GM12874 (cell line): Measurements from ENCODE around the gene EEF1A2.

Experiments
- TF ChIP-seq, protein P1 (sequence below): IDR thresholded peaks from 2 replicates; pipeline ENCODE4 v1.5.1; 2011; ENCODE audit warnings: low read depth, mild to moderate bottlenecking, control low read depth, low read length, moderate library complexity; ENCODE audit not compliant: insufficient read depth

EEF1A2 gene

DNA sequence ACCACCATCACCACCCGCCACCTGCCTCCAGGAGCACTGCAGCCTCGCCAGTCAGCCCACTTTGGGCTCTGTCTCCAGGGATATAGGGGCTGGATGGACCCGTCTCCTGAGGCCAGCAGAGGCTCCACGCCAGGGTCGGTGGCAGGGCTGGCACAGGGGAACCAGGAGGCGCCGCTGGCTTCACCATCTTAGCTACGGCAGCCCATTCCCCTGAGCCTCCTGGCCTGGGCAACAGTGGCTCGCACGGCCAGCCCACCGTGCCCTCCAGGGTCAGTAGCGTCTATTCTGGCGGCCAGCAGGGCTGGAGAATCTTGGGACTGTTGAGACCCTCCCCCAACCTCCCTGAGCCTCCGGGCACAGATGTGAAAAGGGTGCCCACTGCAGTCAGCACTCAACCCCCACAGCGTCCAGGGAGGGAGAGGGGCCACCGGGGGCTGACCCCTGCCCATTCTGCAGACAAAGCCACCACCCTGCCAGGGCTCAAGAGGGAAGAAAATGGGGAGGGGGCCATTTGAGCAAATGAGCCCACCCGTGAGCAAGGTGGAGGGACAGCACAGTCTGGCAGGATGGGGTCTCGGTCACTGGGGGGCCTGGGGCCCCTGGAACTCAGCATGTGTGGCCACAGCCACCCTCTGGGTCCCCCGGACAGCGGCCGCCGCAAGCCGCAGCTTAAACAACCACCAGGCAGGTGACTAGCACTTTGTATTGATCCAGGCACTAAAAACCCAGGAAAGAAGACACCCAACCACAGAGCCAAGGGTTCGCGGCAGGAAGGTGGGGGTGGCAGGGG is 55.1 kb downstream of the EEF1A2 start:
- TF ChIP-seq, protein P1, sequence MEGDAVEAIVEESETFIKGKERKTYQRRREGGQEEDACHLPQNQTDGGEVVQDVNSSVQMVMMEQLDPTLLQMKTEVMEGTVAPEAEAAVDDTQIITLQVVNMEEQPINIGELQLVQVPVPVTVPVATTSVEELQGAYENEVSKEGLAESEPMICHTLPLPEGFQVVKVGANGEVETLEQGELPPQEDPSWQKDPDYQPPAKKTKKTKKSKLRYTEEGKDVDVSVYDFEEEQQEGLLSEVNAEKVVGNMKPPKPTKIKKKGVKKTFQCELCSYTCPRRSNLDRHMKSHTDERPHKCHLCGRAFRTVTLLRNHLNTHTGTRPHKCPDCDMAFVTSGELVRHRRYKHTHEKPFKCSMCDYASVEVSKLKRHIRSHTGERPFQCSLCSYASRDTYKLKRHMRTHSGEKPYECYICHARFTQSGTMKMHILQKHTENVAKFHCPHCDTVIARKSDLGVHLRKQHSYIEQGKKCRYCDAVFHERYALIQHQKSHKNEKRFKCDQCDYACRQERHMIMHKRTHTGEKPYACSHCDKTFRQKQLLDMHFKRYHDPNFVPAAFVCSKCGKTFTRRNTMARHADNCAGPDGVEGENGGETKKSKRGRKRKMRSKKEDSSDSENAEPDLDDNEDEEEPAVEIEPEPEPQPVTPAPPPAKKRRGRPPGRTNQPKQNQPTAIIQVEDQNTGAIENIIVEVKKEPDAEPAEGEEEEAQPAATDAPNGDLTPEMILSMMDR = no peak

- TF ChIP-seq, protein P1 = peak; percentile 70
Observed at GRCh38 chr20:63442100-63442493, 56.8 kb downstream of the EEF1A2 start.

- TF ChIP-seq, protein P1 = no peak
Observed at GRCh38 chr20:63441136-63442099, 57.5 kb downstream of the EEF1A2 start.

DNA sequence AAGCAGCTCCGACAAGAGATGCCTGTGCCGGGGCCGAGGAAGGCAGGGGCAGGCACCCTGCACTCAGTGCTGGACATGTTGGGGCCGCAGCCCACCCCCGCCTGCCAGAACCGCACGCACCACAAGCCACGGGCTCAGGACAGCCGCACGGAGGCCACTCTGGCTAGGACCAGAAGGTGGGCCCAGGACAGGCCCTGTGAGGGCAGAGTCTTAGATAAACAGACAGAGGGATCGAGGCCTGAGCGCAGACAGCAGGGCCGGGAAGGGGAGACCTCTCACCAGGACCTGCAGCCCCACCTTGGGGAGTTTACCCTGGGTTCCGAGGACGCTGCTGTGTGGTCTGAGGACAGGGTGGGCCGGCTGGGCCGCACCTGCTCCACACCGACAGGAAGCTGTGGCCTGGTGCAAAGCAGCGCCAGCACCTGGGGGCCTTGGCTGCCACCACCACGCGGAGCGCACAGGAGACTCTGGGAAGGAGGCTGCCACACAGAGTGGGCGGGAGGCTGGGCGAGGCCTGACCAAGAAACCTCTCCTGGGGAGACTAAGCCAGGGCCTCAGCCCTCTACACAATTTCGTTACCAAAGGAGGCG is 58.4 kb downstream of the EEF1A2 start:
- TF ChIP-seq, protein P1 = no peak

DNA sequence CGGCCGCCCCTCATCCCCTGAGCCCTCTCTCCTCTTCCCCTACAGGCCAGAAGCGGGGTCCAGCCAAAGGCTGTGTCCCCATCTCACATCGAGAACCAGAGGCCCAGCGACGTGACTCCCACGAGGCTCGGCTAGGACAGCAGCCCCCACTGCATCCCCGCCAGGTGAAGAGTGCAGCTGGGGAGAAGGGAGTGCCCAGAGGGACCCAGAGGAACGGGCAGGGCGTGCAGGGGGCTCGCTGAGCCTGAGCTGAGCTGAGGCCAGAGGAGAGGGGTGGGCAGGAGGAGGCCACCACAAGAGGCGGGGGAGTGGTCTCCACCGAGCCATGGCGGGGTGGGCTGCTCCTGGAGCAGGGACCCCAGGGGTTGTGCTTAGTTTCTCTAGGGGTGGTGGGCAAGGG is 59.0 kb downstream of the EEF1A2 start:
- TF ChIP-seq, protein P1 = no peak

DNA sequence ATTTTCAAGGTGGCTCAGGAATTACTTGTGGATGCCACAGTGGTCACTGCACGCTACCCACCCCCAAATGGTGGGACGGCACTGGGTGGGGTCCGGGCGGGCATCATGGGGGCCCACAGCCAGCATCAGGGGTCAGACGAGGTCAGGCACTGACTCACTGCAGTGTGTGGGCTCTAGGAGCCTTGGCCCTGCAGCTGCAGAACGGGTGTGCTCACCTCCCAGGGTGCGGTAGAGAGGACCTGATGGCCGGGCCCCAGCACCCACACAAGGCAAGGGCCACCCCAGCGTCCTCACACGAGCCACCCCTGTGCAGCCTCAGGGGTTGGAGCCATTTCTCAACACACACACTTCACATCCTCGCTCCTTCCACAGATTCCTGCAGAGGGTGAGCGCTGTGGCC is 60.8 kb downstream of the EEF1A2 start:
- TF ChIP-seq, protein P1 = no peak
